Gastroesophageal sphincter (tissue), 3 donors: ENCODE results near the gene ZNHIT3.

Experiments used
- EP300 ChIP-seq: sonication (generic); formaldehyde crosslinking; IDR thresholded peaks from one replicate; pipeline ENCODE4 v1.6.1; 2017; ENCODE audit warnings: antibody characterized with exemption, mild to moderate bottlenecking
- TF ChIP-seq, protein P1 (sequence below), 4 experiments: fragments of 200-600 bp in 2 of 4; fragments of 450-650 bp in 2 of 4; sonication (generic) in 1 of 4; IDR thresholded peaks; one replicate each; pipeline ENCODE4 v1.5.1; 2017 to 2019; ENCODE audit warnings: antibody characterized with exemption in 4 of 4, mild to moderate bottlenecking in 2 of 4, moderate library complexity in 2 of 4

DNA sequence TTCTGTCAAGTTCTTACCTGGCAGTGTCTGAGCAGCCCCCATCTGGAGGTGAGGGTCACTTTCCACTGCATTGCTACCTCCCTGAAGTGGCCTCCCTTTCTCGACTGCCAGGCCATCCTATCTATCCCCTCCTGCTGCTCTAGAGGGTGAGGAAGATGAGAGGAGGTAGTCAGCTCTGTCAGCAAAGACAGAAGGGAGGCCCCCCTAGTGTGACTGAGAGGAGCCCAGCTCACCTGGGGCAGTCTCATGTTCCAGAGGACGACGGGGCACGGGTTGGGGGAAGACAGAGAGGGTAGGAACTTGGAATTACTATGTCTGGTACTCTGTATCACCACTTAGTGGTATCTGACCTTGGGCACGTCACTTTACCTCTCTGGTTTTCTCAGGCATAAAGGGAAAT, 26.2 kb downstream of the ZNHIT3 start:
- TF ChIP-seq, protein P1, sequence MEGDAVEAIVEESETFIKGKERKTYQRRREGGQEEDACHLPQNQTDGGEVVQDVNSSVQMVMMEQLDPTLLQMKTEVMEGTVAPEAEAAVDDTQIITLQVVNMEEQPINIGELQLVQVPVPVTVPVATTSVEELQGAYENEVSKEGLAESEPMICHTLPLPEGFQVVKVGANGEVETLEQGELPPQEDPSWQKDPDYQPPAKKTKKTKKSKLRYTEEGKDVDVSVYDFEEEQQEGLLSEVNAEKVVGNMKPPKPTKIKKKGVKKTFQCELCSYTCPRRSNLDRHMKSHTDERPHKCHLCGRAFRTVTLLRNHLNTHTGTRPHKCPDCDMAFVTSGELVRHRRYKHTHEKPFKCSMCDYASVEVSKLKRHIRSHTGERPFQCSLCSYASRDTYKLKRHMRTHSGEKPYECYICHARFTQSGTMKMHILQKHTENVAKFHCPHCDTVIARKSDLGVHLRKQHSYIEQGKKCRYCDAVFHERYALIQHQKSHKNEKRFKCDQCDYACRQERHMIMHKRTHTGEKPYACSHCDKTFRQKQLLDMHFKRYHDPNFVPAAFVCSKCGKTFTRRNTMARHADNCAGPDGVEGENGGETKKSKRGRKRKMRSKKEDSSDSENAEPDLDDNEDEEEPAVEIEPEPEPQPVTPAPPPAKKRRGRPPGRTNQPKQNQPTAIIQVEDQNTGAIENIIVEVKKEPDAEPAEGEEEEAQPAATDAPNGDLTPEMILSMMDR (IDR thresholded peaks at IDR 0.05), result no peak
- no peak for TF ChIP-seq EP300
